HEK293 (cell line): ENCODE results near the gene CDH1.

Source experiments
- CTCF ChIA-PET: fragments of 350-600 bp; formaldehyde crosslinking; extraction: SDS; loops from one replicate; lab custom pipeline; 2021; ENCODE audit warnings: antibody characterized with exemption; lab: Yijun Ruan, JAX
- POLR2A ChIA-PET: fragments of 300-600 bp; formaldehyde crosslinking; extraction: SDS; loops from one replicate; lab custom pipeline; 2020; ENCODE audit warnings: antibody characterized with exemption, inconsistent platforms; lab: Yijun Ruan, JAX
- H3K27ac ChIP-seq: fragments of 200-500 bp; sonication (Bioruptor generic); 2 replicates; pipeline ENCODE4 v1.5.1; 2014; ENCODE audit warnings: low read depth, low read length, control low read depth, inconsistent platforms; ENCODE audit errors: extremely low read depth
- H3K36me3 ChIP-seq, 2 experiments: fragments of 200-500 bp in 1 of 2; sonication (Bioruptor generic) in 1 of 2; 1 replicate in 1 of 2; 2 replicates in 1 of 2; pipeline ENCODE4 v1.5.1; 2014 to 2017; ENCODE audit warnings: inconsistent platforms in 2 of 2, low read length in 2 of 2; ENCODE audit not compliant: control insufficient read depth in 2 of 2, insufficient read depth in 1 of 2
- H3K4me1 ChIP-seq: fragments of 200-500 bp; sonication (Bioruptor generic); 2 replicates; pipeline ENCODE4 v1.5.1; 2014; ENCODE audit warnings: mild to moderate bottlenecking, low read length, inconsistent platforms; ENCODE audit not compliant: control insufficient read depth, insufficient read depth
- H3K4me3 ChIP-seq: 2 replicates; pipeline ENCODE4 v1.5.1; 2011; ENCODE audit warnings: low read depth, mild to moderate bottlenecking, control low read depth, low read length, moderate library complexity
- H3K9me3 ChIP-seq: fragments of 200-500 bp; sonication (Bioruptor generic); 2 replicates; pipeline ENCODE4 v1.5.1; 2014; ENCODE audit warnings: low read depth, low read length, inconsistent platforms; ENCODE audit not compliant: control insufficient read depth, insufficient read depth
- HOXA7 ChIP-seq: sonication (generic); formaldehyde crosslinking; IDR thresholded peaks from 2 replicates; pipeline ENCODE4 v1.8.1; 2022; ENCODE audit warnings: missing genetic modification reagents, borderline replicate concordance
- IKZF3 ChIP-seq: fragments of 450-650 bp; IDR thresholded peaks from 2 replicates; pipeline ENCODE4 v1.5.0; 2018; ENCODE audit warnings: missing biosample characterization, mild to moderate bottlenecking, missing genetic modification characterization, moderate library complexity
- KLF16 ChIP-seq: fragments of 450-650 bp; formaldehyde crosslinking; IDR thresholded peaks from 2 replicates; pipeline ENCODE4 v1.5.1; 2017; ENCODE audit warnings: missing biosample characterization, missing genetic modification characterization
- KLF9 ChIP-seq: fragments of 450-650 bp; formaldehyde crosslinking; IDR thresholded peaks from 2 replicates; pipeline ENCODE4 v1.5.1; 2016; ENCODE audit warnings: missing biosample characterization, missing genetic modification characterization, low read depth
- MZF1 ChIP-seq: fragments of 450-650 bp; formaldehyde crosslinking; IDR thresholded peaks from 2 replicates; pipeline ENCODE4 v1.5.1; 2017; ENCODE audit warnings: missing biosample characterization, missing genetic modification characterization, borderline replicate concordance
- OSR2 ChIP-seq: fragments of 450-650 bp; formaldehyde crosslinking; IDR thresholded peaks from 2 replicates; pipeline ENCODE4 v1.5.1; 2016; ENCODE audit warnings: missing biosample characterization, missing genetic modification characterization
- PRDM10 ChIP-seq: fragments of 450-650 bp; formaldehyde crosslinking; IDR thresholded peaks from 2 replicates; pipeline ENCODE4 v1.5.1; 2016; ENCODE audit warnings: missing biosample characterization, missing genetic modification characterization
- PRDM4 ChIP-seq: fragments of 450-650 bp; formaldehyde crosslinking; IDR thresholded peaks from 2 replicates; pipeline ENCODE4 v1.5.1; 2017; ENCODE audit warnings: missing biosample characterization, missing genetic modification characterization
- ZBTB11 ChIP-seq: fragments of 450-650 bp; formaldehyde crosslinking; conservative IDR thresholded peaks from 2 replicates; pipeline ENCODE4 v1.5.1; 2016; ENCODE audit warnings: low read depth, missing biosample characterization, missing genetic modification characterization
- ZBTB21 ChIP-seq: fragments of 450-650 bp; formaldehyde crosslinking; IDR thresholded peaks from 2 replicates; pipeline ENCODE4 v1.5.1; 2017; ENCODE audit warnings: missing biosample characterization, missing genetic modification characterization
- ZIC2 ChIP-seq: fragments of 450-650 bp; formaldehyde crosslinking; IDR thresholded peaks from 2 replicates; pipeline ENCODE4 v1.5.1; 2016; ENCODE audit warnings: missing biosample characterization, missing genetic modification characterization
- ZNF10 ChIP-seq: fragments of 450-650 bp; formaldehyde crosslinking; IDR thresholded peaks from 2 replicates; pipeline ENCODE4 v1.5.1; 2017; ENCODE audit warnings: missing biosample characterization, missing genetic modification characterization
- ZNF335 ChIP-seq: fragments of 450-650 bp; formaldehyde crosslinking; conservative IDR thresholded peaks from 2 replicates; pipeline ENCODE4 v1.5.1; 2016; ENCODE audit warnings: missing biosample characterization, missing genetic modification characterization
- ZNF398 ChIP-seq: fragments of 450-650 bp; formaldehyde crosslinking; IDR thresholded peaks from 2 replicates; pipeline ENCODE4 v1.5.1; 2017; ENCODE audit warnings: missing biosample characterization, missing genetic modification characterization
- ZNF416 ChIP-seq: fragments of 450-650 bp; formaldehyde crosslinking; IDR thresholded peaks from 2 replicates; pipeline ENCODE4 v1.5.1; 2016; ENCODE audit warnings: missing biosample characterization, missing genetic modification characterization
- ZNF48 ChIP-seq: fragments of 450-650 bp; formaldehyde crosslinking; IDR thresholded peaks from 2 replicates; pipeline ENCODE4 v1.5.1; 2016; ENCODE audit warnings: missing biosample characterization, missing genetic modification characterization
- ZNF488 ChIP-seq: fragments of 450-650 bp; formaldehyde crosslinking; IDR thresholded peaks from 2 replicates; pipeline ENCODE4 v1.5.1; 2016; ENCODE audit warnings: missing biosample characterization, missing genetic modification characterization
- ZNF549 ChIP-seq: fragments of 450-650 bp; IDR thresholded peaks from 2 replicates; pipeline ENCODE4 v1.5.1; 2018; ENCODE audit warnings: missing biosample characterization, missing genetic modification characterization, mild to moderate bottlenecking, inconsistent platforms, moderate library complexity
- ZNF621 ChIP-seq: fragments of 450-650 bp; formaldehyde crosslinking; IDR thresholded peaks from 2 replicates; pipeline ENCODE4 v1.5.1; 2017; ENCODE audit warnings: missing biosample characterization, missing genetic modification characterization
- ZNF624 ChIP-seq: fragments of 450-650 bp; formaldehyde crosslinking; IDR thresholded peaks from 2 replicates; pipeline ENCODE4 v1.5.1; 2017; ENCODE audit warnings: missing biosample characterization, missing genetic modification characterization
- ZNF658 ChIP-seq: fragments of 450-650 bp; formaldehyde crosslinking; IDR thresholded peaks from 2 replicates; pipeline ENCODE4; 2016; ENCODE audit warnings: missing biosample characterization, missing genetic modification characterization
- ZNF660 ChIP-seq: fragments of 450-650 bp; IDR thresholded peaks from 2 replicates; pipeline ENCODE4 v1.5.1; 2018; ENCODE audit warnings: missing biosample characterization, mild to moderate bottlenecking, missing genetic modification characterization
- ZNF664 ChIP-seq: fragments of 450-650 bp; formaldehyde crosslinking; IDR thresholded peaks from 2 replicates; pipeline ENCODE4 v1.5.1; 2016; ENCODE audit warnings: missing biosample characterization, missing genetic modification characterization
- ZNF768 ChIP-seq: fragments of 450-650 bp; formaldehyde crosslinking; IDR thresholded peaks from 2 replicates; pipeline ENCODE4 v1.5.1; 2018; ENCODE audit warnings: missing biosample characterization, mild to moderate bottlenecking, missing genetic modification characterization

CDH1 gene

GRCh38 chr16:68732042-68732680 is 4.9 kb upstream of the CDH1 start (continued):
- TF ChIP-seq PRDM10 (tag by site-specific recombination) (0 out of 2 replicates have a peak, but pooled peaks have one; percentile 64), ZNF624 (no peak), ZNF335 (peak; percentile 26; the same call in 1 of the 2 replicates), HOXA7 (CRISPR knock-in tag) (no peak), MZF1 (tag by site-specific recombination) (0 out of 2 replicates have a peak, but pooled peaks have one; percentile 27), ZNF621 (tag by site-specific recombination) (no peak), PRDM4 (peak; percentile 62; the same call in 1 of the 2 replicates), OSR2 (tag by site-specific recombination) (peak; percentile 57), ZNF398 (tag by site-specific recombination) (0 out of 2 replicates have a peak, but pooled peaks have one; percentile 11), KLF9 (peak; percentile 54), KLF16 (tag by site-specific recombination) (peak; percentile 62; the same call in 1 of the 2 replicates), ZNF658 (tag by site-specific recombination) (no peak), IKZF3 (tag by site-specific recombination) (0 out of 2 replicates have a peak, but pooled peaks have one; percentile 27), ZNF660 (peak; percentile 40; the same call in 1 of the 2 replicates)

- H3K4me1 ChIP-seq, result peaks cover 7% of the 10 kb centered on the region
- H3K9me3 ChIP-seq, result no peaks in the 10 kb centered on the region
- CTCF ChIA-PET, result interaction anchor here (0.6 to 1.3 kb wide), 4 partner anchors 105 to 288 kb away, joined by 3 to 5 read pairs (median 3); no protein-coding TSS in a partner anchor
- no peak overlapping the region for H3K4me3 ChIP-seq
- POLR2A ChIA-PET, result no interaction called here
- no peak overlapping the region for H3K27ac ChIP-seq
- no peaks in the 10 kb centered on the region for H3K36me3 ChIP-seq
- TF ChIP-seq ZNF48 (tag by site-specific recombination) (no peak), ZNF10 (no peak), ZIC2 (tag by site-specific recombination) (no peak), IKZF3 (tag by site-specific recombination) (no peak), ZNF416 (tag by site-specific recombination) (no peak), ZBTB11 (tag by site-specific recombination) (no peak), ZBTB21 (tag by site-specific recombination) (no peak), ZNF488 (tag by site-specific recombination) (no peak), ZNF664 (no peak), ZNF768 (tag by site-specific recombination) (no peak), ZNF549 (tag by site-specific recombination) (no peak)
Observed at GRCh38 chr16:68732741-68733399, 4.2 kb upstream of the CDH1 start.
